Measurements from ENCODE around the gene DGKD. TPM values are rescaled to one million over a fixed set of nuclear protein-coding genes. Genes with fewer than 3 reads are reported as not detected.

The DGKD gene
- total RNA-seq, 1 donor from 2014 or later, result 86.7 TPM

- ATAC-seq (peak; percentile 23), DNase-seq (no peak)
- no peak overlapping the region for H3K27ac ChIP-seq
- peaks cover 39% of the 10 kb centered on the region for H3K36me3 ChIP-seq
- no peaks in the 10 kb centered on the region for H3K4me1 ChIP-seq
- intact Hi-C loops (cut with DNase I), result no loop called here
- H3K27me3 ChIP-seq, result no peaks in the 10 kb centered on the region
- no peak for TF ChIP-seq CTCF (IDR thresholded peaks at IDR 0.05)
- no peaks in the 10 kb centered on the region for H3K9me3 ChIP-seq
- H3K4me3 ChIP-seq, result no peak overlapping the region
Measured at GRCh38 chr2:233497692-233498091, 143.4 kb downstream of the DGKD start.

- no peaks in the 10 kb centered on the region for H3K4me1 ChIP-seq
- H3K27ac ChIP-seq, result no peak overlapping the region
- no peak for TF ChIP-seq CTCF (IDR thresholded peaks at IDR 0.05)
- no peaks in the 10 kb centered on the region for H3K9me3 ChIP-seq
- DNase-seq (no peak), ATAC-seq (no peak)
- H3K36me3 ChIP-seq, result peaks cover 34% of the 10 kb centered on the region
- H3K27me3 ChIP-seq, result no peaks in the 10 kb centered on the region
- intact Hi-C loops (cut with DNase I), result no loop called here
- H3K4me3 ChIP-seq, result no peak overlapping the region
Measured at GRCh38 chr2:233498126-233498525, 143.8 kb downstream of the DGKD start.

- no peak for TF ChIP-seq CTCF (IDR thresholded peaks at IDR 0.05)
- no peaks in the 10 kb centered on the region for H3K4me1 ChIP-seq
- intact Hi-C loops (cut with DNase I), result no loop called here
- DNase-seq (no peak), ATAC-seq (no peak)
- no peaks in the 10 kb centered on the region for H3K27me3 ChIP-seq
- H3K36me3 ChIP-seq, result peaks cover 28% of the 10 kb centered on the region
- no peak overlapping the region for H3K4me3 ChIP-seq
- peaks cover 8% of the 10 kb centered on the region for H3K9me3 ChIP-seq
- H3K27ac ChIP-seq, result no peak overlapping the region
Measured at GRCh38 chr2:233499928-233500327, 145.6 kb downstream of the DGKD start.

GRCh38 chr2:233501198-233502076 is 147.1 kb downstream of the DGKD start:
- intact Hi-C loops (cut with DNase I), result no loop called here
- peaks cover 26% of the 10 kb centered on the region for H3K36me3 ChIP-seq
- TF ChIP-seq CTCF (IDR thresholded peaks at IDR 0.05), result no peak
- ATAC-seq (no peak), DNase-seq (no peak)
- no peak overlapping the region for H3K4me3 ChIP-seq
- no peaks in the 10 kb centered on the region for H3K4me1 ChIP-seq
- peaks cover 8% of the 10 kb centered on the region for H3K9me3 ChIP-seq
- H3K27me3 ChIP-seq, result no peaks in the 10 kb centered on the region
- H3K27ac ChIP-seq, result no peak overlapping the region

- Histone ChIP-seq H3K27ac (no peak overlapping the region), H3K9me3 (peaks cover 8% of the 10 kb centered on the region), H3K27me3 (no peaks in the 10 kb centered on the region), H3K4me3 (no peak overlapping the region), H3K4me1 (no peaks in the 10 kb centered on the region), H3K36me3 (peaks cover 15% of the 10 kb centered on the region)
- intact Hi-C loops (cut with DNase I), result no loop called here
- DNase-seq (no peak), ATAC-seq (no peak)
- TF ChIP-seq CTCF (IDR thresholded peaks at IDR 0.05), result no peak
Measured at GRCh38 chr2:233503481-233503880, 149.2 kb downstream of the DGKD start.
